GM21447 (cell line): ENCODE data around the gene ZNF331.

Experiments used
- ATAC-seq: cut with Tn5 transposase; IDR thresholded peaks from one replicate; pipeline ENCODE4 v1.9.1; 2021; ENCODE audit not compliant: unreplicated experiment

ZNF331 gene

GRCh38 chr19:53555352-53555751 lies 17.4 kb downstream of the ZNF331 start:
- no peak for ATAC-seq

- ATAC-seq, result no peak
These were observed 33.4 kb downstream of the ZNF331 start for GRCh38 chr19:53571339-53571738.

DNA sequence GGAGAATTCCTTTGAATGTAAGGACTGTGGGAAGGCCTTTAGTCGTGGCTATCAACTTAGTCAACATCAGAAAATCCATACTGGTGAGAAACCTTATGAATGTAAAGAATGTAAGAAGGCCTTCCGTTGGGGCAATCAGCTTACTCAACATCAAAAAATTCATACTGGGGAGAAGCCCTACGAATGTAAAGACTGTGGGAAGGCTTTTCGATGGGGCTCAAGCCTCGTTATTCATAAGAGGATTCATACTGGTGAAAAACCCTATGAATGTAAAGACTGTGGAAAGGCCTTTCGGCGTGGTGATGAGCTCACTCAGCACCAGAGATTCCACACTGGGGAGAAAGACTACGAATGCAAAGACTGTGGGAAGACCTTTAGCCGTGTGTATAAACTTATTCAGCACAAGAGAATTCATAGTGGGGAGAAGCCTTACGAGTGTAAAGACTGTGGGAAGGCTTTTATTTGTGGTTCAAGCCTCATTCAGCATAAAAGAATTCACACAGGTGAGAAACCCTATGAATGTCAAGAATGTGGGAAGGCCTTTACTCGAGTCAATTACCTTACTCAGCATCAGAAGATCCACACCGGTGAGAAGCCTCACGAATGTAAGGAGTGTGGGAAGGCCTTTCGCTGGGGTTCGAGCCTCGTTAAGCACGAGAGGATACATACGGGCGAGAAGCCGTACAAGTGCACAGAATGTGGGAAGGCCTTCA lies 39.2 kb downstream of the ZNF331 start:
- ATAC-seq, result no peak

- no peak for ATAC-seq
These were observed 40.0 kb downstream of the ZNF331 start for GRCh38 chr19:53577968-53578367.

- no peak for ATAC-seq
These were observed 41.6 kb downstream of the ZNF331 start for GRCh38 chr19:53579518-53579917.

GRCh38 chr19:53580871-53581835 lies 43.2 kb downstream of the ZNF331 start:
- ATAC-seq, result no peak

GRCh38 chr19:53581871-53582279 lies 43.9 kb downstream of the ZNF331 start:
- ATAC-seq, result no peak

DNA sequence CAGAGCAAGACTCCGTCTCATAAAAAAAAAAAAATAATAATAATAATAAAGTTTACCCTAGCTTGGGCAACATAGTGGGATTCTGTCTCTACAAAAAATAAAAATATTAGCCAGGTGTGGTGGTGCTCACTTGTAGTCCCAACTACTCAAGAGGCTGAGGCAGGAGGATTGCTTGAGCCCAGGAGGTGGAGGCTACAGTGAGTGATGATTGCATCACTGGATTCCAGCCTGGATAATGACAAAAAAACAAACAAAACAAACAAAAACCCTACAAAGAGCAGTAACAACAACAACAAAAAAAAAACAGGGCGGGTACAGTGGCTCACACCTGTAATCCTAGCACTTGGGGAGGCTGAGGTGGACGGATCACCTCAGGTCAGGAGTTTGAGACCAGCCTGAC lies 45.2 kb downstream of the ZNF331 start:
- ATAC-seq, result no peak

- ATAC-seq, result no peak
These were observed 48.3 kb downstream of the ZNF331 start for GRCh38 chr19:53586277-53586691.

- ATAC-seq, result no peak
These were observed 57.0 kb downstream of the ZNF331 start for GRCh38 chr19:53594811-53595509.

DNA sequence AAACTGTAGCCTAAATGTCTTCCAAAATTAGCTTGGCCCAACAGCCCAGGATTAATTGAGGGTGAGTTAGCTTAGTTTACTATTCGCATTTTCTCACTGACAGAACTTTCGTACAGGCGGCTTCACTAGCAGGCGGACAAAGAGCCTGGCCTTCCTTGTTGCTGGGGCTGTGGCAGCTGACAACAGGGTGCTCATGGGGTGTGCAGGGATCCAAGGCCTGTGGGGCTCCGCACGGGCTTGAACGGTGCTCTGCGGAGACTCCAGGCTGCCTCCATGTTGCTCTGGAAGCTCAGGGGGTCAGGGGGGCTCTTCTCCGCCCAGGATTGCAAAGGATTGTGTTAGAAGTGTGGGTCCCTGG lies 57.5 kb downstream of the ZNF331 start:
- no peak for ATAC-seq

GRCh38 chr19:53596056-53596455 lies 58.1 kb downstream of the ZNF331 start:
- no peak for ATAC-seq

DNA sequence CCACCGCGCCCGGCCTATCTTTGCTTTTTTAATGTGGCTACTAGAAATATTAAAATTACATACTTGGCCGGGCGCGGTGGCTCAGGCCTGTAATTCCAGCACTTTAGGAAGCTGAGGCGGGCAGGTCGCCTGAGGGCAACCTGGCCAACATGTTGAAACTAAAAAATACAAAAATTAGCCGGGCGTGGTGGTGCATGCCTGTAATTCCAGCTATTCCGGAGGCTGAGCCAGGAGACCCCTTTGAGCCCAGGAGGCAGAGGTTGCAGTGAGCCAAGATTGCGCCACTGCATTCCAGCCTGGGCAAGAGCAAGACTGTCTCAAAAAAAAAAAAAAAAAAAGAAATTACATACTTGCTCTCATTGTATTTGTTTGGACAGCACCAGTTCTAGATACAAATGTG lies 59.1 kb downstream of the ZNF331 start:
- no peak for ATAC-seq

DNA sequence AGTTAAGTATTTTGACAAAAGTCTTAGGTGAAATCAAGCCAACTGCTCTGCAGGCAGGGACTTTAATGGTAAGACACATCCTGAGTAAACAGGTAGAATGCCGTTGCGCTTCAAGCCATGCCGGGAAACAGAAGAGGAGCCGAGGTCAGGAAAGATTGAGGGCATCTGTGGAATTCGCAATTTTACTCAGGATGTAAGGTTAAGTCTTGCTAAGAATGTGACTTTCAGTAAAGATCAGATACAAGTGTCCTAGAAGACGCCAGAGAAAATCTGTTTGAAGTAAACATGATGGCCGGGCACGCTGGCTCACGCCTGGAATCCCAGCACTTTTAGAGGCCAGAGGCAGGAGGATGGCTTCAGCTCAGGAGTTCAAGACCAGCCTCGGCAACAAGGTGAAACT lies 60.4 kb downstream of the ZNF331 start:
- ATAC-seq, result no peak

DNA sequence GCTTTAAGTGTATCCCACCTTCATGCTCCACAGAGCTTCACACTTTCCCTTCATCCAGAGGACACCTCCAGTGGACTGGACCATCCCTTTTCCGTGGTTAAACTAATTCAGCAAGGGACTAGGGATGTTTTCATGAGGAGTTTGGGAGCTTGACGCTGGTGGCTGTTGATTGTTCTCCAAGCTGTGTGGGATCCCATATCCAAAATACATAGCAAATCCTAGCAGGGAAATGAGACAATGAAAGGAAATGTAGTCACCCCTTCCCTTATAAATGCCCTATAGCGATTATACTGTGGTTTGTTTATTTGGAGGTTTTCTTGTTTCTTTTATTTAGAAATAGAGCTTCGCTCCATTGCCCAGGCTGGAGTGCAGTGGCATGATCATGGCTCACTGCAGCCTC lies 62.3 kb downstream of the ZNF331 start:
- no peak for ATAC-seq

DNA sequence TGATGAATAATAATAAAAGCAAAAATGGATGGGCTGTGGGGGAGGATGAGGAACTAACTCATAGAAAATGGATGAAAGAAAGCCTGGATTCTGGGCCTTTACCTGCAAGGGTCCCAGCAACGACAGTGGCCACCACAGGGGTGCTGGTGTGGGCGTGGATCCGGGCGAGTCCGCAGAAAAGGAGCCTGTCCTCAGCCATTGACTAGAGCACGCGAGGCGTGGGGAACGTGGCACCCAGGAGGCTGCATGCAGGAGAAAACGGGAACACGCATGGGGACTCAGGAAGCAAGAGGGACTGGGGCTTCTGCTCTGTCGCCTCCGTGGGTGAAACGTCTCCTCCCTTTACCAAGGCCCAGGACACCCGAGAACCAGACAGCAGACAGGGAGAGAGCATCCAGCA lies 68.1 kb downstream of the ZNF331 start:
- no peak for ATAC-seq

GRCh38 chr19:53608381-53608780 lies 70.4 kb downstream of the ZNF331 start:
- no peak for ATAC-seq

DNA sequence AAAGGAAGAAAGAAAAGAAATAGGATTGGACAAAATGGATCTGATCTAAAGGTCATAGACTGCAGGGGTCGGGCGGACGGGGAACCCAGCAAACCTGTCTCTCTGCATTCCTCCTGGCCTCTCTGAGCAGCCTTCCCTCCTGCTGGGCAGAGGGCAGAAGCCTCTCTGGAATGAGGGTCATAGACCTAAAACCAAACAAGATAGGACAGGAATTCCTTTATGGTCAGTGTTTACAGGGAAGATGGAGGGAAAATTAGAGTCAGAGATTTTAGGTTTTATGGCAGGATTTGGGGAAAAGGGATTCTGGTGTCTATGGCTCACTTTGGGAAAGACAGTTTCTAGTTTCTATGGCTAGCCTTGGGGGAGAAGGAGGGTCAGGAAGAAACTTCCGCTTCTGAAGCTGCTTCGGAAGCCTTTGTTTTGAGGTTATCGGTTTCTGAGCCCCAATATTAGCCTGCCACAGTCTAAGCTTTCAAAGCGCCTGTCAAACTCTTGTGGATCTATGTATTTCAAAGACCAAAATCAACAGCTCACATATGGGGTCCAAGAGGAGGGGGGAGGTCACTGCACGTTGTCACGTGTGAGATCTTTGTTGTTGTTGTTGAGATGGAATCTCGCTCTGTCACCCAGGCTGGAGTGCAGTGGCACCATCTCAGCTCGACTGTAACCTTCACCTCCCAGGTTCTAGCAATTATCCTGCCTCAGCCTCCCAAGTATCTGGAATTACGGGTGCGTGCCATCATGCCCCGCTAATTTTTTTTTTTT lies 75.0 kb downstream of the ZNF331 start:
- no peak for ATAC-seq

DNA sequence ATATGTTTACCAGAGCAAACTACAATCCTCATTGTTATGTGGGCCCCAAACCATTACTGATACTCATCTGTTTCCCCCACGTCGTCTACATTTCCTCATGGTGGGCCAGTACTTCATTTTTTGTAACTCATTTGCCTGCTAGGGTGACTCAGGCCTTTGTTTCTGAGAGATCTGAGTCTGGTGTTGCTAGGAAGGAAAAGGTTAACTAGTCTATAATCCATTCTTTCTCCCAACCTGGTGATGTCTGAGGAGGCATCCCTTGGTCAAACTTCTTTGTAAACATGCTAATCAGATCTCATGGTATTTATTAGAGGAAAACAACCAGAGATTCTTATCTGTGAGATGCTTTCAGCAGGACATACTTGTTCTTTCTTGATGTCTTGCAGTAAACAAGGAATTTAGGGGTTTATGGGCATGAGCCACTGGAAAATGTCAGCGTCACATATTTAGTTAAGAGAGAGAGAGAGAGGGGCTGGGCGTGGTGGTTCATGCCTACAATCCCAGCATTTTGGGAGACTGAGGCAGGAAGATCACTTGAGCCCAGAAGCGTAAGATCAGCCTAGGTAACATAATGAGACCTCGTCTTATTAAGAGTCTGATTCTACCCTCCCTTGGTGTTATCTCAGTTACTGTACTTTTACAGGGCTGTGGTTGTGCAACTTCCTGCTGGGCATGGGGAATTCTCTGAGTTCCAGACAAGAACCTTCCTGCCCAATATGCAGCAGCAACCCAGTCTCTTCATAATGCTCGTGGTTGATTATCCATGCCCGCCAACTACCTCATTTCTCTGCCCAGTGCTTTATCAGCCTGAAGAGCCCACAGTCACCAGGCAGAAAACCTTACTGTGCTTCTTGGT lies 84.2 kb downstream of the ZNF331 start:
- no peak for ATAC-seq
